Measurements from ENCODE around the gene CDH19.

The CDH19 gene, protein sequence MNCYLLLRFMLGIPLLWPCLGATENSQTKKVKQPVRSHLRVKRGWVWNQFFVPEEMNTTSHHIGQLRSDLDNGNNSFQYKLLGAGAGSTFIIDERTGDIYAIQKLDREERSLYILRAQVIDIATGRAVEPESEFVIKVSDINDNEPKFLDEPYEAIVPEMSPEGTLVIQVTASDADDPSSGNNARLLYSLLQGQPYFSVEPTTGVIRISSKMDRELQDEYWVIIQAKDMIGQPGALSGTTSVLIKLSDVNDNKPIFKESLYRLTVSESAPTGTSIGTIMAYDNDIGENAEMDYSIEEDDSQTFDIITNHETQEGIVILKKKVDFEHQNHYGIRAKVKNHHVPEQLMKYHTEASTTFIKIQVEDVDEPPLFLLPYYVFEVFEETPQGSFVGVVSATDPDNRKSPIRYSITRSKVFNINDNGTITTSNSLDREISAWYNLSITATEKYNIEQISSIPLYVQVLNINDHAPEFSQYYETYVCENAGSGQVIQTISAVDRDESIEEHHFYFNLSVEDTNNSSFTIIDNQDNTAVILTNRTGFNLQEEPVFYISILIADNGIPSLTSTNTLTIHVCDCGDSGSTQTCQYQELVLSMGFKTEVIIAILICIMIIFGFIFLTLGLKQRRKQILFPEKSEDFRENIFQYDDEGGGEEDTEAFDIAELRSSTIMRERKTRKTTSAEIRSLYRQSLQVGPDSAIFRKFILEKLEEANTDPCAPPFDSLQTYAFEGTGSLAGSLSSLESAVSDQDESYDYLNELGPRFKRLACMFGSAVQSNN

DNA sequence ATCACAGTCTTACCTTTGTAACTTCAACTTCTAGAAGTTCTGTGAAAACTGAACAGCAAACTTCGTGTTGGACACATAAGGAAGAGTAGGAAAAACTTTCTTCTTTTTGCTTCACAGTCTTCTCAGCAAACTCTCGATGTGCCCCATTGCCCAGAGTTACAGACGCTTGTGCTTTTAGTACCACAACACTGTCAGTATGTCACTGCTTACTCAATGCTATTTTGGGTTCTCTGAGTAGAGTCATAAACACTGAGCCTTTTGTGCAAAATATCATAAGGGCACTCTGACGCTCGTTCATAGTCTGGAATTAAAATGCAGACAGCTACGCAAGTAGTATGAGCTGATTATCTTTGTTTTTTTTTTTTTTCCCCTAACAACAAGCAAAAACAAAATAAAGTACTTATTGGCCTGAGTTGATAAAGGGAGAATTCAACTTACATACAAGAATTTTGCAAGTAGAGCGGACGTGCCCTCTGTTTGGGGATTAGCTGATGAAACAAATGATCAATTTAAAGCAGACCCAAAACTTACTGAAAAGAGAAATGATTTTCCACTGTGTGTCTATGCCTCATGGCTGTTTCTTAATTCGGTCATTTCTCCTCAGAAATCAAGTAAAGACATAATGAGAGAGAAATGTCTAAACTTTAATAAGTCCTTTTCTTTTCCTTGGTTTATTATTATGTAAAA, at the start of gene CDH19:
CDH19 (minus strand) TSS at position 150 of the 687 bp plus-strand sequence. CDS start 31,886 bp downstream, outside the sequence.
- Mint-ChIP-seq H3K36me3 (ENCODE audit: low read depth) (no peaks in the 10 kb centered on the region), H3K4me1 (ENCODE audit: low read depth) (no peaks in the 10 kb centered on the region), H3K4me3 (no peak within 1 kb of the TSS), H3K9me3 (no peaks in the 10 kb centered on the region), H3K27ac (no peak within 1 kb of the TSS), H3K27me3 (ENCODE audit: low read depth) (no peaks in the 10 kb centered on the region)

DNA sequence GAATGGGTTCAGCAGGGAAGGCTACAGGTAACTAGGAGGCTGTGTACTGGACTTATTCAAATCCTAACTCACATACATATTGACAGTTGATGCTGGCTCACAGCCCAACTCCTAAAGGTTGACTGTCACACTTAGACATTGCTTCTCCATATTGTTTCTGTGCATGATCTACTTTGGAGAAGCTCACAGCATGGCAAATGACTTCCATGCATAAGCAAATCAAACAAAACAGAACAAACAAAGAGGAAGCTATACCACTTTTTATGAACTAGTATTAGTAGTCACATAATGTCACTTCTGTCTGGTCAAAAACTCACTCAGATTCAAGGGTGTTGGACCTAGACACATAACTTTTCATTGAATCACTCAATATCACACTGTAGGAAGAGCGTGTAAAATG, 43.8 kb upstream of the CDH19 start:
- Mint-ChIP-seq H3K9me3 (peaks cover 4% of the 10 kb centered on the region), H3K27me3 (ENCODE audit: low read depth) (no peaks in the 10 kb centered on the region), H3K27ac (no peak overlapping the region)

DNA sequence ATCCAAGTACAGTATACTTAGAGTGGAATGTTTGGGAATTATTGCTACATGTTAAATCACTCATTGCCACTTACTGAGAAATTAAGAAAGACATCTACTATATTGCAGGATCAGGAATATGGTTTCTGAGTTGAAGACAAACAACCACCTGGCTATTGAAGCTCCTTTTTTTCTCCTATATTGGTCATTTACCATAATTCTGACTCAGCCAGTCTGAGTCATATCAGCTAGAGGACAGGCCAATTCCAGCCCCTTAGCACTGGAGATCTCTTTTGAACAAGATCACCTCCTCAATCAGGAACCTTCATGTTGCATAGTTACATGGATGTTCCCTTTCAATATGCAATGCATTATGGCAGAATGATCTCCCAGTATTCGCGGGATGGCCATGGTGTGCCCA, 42.7 kb upstream of the CDH19 start:
- Mint-ChIP-seq H3K4me1 (ENCODE audit: low read depth) (no peaks in the 10 kb centered on the region), H3K27me3 (ENCODE audit: low read depth) (no peaks in the 10 kb centered on the region), H3K9me3 (peaks cover 4% of the 10 kb centered on the region), H3K27ac (no peak overlapping the region), H3K4me3 (no peak overlapping the region), H3K36me3 (ENCODE audit: low read depth) (no peaks in the 10 kb centered on the region)

More for the DNA sequence above, 43.8 kb upstream of the CDH19 start:
- no peaks in the 10 kb centered on the region for H3K36me3 Mint-ChIP-seq (ENCODE audit: low read depth)
- no peaks in the 10 kb centered on the region for H3K4me1 Mint-ChIP-seq (ENCODE audit: low read depth)
- no peak overlapping the region for H3K4me3 Mint-ChIP-seq

DNA sequence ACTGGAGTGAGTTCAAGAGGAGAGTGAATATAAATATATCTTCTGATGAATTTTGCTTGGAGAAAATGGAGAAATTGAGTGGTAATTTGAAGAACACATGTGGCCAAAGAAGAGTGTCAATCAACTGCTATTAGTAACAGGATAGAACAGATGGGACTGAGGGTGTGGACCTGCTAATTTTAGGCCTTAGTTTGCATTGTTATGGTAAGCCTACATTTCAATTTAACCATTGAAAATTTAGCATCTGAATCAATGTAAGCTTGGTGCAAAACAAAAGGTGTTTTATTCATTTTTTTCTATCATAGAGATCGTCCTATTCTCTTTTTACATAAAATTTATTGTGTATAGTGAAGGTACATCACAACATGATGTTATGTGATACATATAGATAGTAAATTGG, 42.1 kb upstream of the CDH19 start:
- Mint-ChIP-seq H3K27me3 (ENCODE audit: low read depth) (no peaks in the 10 kb centered on the region), H3K27ac (no peak overlapping the region), H3K9me3 (peaks cover 6% of the 10 kb centered on the region), H3K36me3 (ENCODE audit: low read depth) (no peaks in the 10 kb centered on the region), H3K4me1 (ENCODE audit: low read depth) (no peaks in the 10 kb centered on the region), H3K4me3 (no peak overlapping the region)

DNA sequence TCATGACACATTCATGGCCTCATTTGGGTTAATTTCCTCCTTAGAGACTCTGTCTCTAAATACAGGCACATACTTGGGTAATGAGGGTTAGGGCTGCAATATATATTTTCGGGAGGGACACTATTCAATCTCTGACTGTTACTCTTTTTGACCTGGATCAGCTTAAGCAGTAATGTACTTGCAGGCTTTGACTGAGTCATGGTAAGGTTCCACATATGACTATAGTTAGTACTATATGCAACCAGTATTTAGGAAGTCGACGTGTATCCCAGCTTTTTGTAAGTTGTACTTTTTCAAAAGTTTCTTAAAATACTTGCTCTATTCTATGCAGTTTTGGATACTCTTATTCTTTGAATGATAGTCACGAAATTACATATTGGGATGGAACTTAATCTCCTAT, 37.2 kb upstream of the CDH19 start:
- Mint-ChIP-seq H3K27ac (no peak overlapping the region), H3K9me3 (peaks cover 3% of the 10 kb centered on the region)

DNA sequence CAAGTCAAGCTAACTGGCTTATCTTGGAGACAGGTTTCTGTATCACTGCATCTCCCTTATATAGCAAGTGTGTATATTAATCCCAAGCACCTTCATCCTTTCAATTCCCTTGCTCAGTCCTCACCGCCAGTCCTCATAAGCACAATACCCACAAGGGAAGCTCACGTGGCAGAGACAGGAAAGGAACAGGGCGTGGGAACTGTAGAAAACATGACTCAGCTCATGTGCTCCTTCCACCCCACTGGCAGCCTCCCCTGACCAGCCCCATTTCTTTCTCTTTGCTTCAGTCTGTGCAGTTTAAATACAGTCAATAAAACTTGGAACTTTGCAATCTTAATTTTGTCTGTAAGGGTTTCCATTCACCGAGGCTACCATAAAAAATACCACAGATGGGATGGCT, 36.5 kb upstream of the CDH19 start:
- Mint-ChIP-seq H3K4me3 (no peak overlapping the region), H3K27me3 (ENCODE audit: low read depth) (no peaks in the 10 kb centered on the region), H3K27ac (no peak overlapping the region), H3K36me3 (ENCODE audit: low read depth) (no peaks in the 10 kb centered on the region), H3K4me1 (ENCODE audit: low read depth) (no peaks in the 10 kb centered on the region), H3K9me3 (peaks cover 3% of the 10 kb centered on the region)

More for the DNA sequence above, 37.2 kb upstream of the CDH19 start:
- H3K36me3 Mint-ChIP-seq (ENCODE audit: low read depth) = no peaks in the 10 kb centered on the region
- H3K4me1 Mint-ChIP-seq (ENCODE audit: low read depth) = no peaks in the 10 kb centered on the region
- no peak overlapping the region for H3K4me3 Mint-ChIP-seq
- H3K27me3 Mint-ChIP-seq (ENCODE audit: low read depth) = no peaks in the 10 kb centered on the region

DNA sequence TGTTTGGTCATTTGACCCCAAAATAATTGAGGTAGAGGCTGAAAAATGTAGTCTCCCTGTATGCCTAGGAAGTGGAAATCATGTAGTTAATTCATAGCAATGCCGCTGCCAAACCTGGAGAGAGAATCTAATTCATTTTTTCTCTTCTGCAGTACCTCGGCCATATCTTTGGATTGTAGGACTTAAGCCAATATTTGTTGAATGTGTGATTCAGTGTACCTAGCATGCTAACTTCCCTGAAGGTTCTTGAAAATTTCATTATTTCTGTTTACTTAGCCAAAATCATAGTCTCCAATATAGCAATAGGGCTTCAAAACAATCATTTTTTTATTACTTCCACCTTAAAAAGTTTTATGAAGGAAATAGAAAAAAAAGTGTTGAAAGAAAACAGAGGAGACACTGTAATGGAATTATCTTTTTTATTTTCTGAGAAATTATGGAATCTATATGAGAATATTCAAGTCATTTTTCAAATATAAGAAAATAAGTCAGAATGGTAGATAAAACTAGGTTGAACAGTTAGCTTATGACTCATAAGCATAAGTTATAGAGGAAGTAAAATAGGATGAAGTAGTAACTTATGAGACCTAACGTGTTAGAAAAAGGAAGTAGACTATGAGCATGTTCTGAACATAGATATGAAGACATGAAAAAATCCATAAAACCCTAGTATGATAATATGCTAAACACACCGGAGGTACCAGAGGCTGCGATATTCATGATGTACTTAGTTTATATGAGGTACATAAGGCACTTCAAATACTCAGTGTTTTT, 35.2 kb upstream of the CDH19 start:
- no peaks in the 10 kb centered on the region for H3K36me3 Mint-ChIP-seq (ENCODE audit: low read depth)
- peaks cover 3% of the 10 kb centered on the region for H3K9me3 Mint-ChIP-seq
- no peaks in the 10 kb centered on the region for H3K4me1 Mint-ChIP-seq (ENCODE audit: low read depth)
- H3K27me3 Mint-ChIP-seq (ENCODE audit: low read depth) = no peaks in the 10 kb centered on the region
- H3K27ac Mint-ChIP-seq = no peak overlapping the region
- H3K4me3 Mint-ChIP-seq = no peak overlapping the region

DNA sequence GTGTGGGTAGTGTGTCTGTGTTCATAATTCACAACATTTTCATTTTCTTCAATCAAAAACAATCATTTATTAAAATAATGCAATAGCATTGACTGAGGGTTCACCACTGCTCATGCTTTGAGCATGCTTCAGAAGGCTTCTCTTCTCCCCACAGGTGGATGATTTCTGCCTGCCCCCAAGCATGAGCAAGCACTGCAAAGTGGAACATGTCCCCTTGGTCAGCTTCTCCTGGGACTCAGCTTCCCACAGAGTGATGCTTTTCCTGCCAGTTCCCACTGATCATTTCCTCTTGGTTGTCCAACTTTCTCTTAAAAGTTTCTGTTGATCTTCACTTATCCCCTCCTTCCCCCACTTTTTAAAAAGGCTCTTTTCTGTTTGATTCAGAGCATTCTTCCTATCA, 31.5 kb upstream of the CDH19 start:
- H3K27ac Mint-ChIP-seq = no peak overlapping the region
- no peaks in the 10 kb centered on the region for H3K9me3 Mint-ChIP-seq
- H3K36me3 Mint-ChIP-seq (ENCODE audit: low read depth) = no peaks in the 10 kb centered on the region
- H3K4me3 Mint-ChIP-seq = no peak overlapping the region
- H3K27me3 Mint-ChIP-seq (ENCODE audit: low read depth) = no peaks in the 10 kb centered on the region
- H3K4me1 Mint-ChIP-seq (ENCODE audit: low read depth) = no peaks in the 10 kb centered on the region

DNA sequence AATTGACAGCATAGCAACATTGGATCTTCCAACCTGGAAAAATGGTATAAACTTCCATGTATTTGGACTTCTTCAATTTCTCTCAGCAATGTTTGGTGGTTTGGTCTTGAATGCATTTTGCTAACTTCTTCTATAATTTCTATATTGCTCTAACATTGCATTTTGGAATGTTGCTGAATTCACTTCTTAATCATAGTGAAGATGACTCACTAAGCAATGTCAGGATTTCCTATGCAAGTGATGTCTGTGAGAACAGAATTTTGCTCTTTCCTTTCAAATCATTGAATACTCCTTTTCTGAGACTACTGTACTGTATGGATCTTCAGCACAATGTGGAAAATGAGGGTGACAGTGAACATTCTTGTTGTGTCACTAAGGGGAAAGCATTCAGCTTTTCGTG, 28.9 kb upstream of the CDH19 start:
- H3K36me3 Mint-ChIP-seq (ENCODE audit: low read depth) = no peaks in the 10 kb centered on the region
- no peaks in the 10 kb centered on the region for H3K9me3 Mint-ChIP-seq
- H3K27ac Mint-ChIP-seq = no peak overlapping the region
- H3K4me1 Mint-ChIP-seq (ENCODE audit: low read depth) = no peaks in the 10 kb centered on the region
- no peak overlapping the region for H3K4me3 Mint-ChIP-seq
- H3K27me3 Mint-ChIP-seq (ENCODE audit: low read depth) = no peaks in the 10 kb centered on the region

DNA sequence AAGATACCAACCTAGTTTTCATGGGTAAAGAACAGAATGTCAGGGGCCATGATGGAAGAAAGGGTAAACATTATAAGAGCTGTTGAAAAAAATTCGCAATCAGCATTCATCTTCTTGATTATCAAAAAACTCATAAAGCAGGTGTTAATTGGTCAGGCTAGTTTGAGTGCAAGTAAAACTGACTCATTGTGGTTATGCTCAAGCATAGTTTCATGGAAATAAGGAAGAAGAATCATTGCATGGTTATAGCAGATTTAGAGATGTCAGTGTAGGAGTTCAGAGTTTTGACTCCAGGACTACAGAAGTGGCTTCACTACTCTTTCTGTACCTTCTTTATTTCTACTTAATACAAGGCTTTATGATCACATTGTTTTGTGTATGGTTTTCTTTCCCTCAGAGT, 26.9 kb upstream of the CDH19 start:
- no peak overlapping the region for H3K27ac Mint-ChIP-seq
- H3K27me3 Mint-ChIP-seq (ENCODE audit: low read depth) = no peaks in the 10 kb centered on the region
- no peak overlapping the region for H3K4me3 Mint-ChIP-seq
- H3K36me3 Mint-ChIP-seq (ENCODE audit: low read depth) = no peaks in the 10 kb centered on the region
- H3K9me3 Mint-ChIP-seq = no peaks in the 10 kb centered on the region
- H3K4me1 Mint-ChIP-seq (ENCODE audit: low read depth) = no peaks in the 10 kb centered on the region

DNA sequence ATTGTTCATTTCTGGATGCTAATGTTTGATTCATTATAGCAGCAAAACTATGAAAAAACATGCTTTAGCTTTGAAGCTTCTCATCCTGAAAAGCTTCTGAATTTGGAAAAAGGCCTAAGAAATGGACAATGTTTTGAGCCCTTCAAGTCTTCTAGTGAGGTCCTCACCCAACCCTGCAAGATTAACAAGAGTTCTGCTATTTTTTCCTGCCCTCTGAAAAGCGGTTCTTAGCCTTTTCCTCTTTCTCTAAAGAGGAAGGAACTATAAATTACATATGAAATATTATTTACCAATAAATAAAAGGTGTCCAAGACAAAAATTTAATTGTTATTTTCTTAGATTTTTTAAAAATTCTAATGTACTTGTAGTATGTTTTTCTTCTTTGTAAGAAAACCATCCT, 19.9 kb upstream of the CDH19 start:
- Mint-ChIP-seq H3K4me1 (ENCODE audit: low read depth) (no peaks in the 10 kb centered on the region), H3K9me3 (peaks cover 11% of the 10 kb centered on the region), H3K27ac (no peak overlapping the region), H3K27me3 (ENCODE audit: low read depth) (no peaks in the 10 kb centered on the region), H3K36me3 (ENCODE audit: low read depth) (no peaks in the 10 kb centered on the region), H3K4me3 (no peak overlapping the region)

DNA sequence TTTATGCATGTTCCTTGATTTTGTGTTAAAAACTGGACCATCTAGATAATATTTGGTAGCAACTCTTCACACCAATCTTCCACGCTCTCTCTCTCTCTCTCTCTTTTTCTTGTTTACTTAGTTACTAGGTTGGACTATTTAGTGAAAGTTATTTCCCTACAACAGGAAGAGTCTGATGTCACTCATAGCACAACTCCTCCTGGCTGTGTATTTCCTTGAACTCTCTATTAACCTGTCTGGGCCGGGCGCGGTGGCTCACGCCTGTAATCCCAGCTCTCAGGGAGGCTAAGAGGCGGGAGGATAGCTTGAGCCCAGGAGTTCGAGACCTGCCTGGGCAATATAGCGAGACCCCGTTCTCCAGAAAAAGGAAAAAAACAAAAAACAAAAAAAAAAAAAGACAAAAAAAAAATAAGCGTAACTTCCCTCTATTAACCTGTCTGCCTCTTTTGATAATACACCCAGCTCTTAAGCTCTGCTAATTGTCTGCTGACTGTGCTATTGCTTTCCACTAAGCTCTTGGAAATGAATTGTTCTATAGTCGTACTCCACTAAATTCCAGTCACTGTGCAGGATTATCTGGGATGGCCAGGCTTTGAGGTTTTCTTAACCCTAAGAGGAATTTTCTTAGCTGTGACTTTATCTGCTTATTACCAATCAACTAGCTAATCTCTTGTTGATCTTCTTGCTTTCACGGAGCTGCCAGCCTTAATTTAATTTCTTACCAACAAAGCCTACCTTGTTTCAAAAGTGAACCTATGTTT, 18.1 kb upstream of the CDH19 start:
- peaks cover 11% of the 10 kb centered on the region for H3K9me3 Mint-ChIP-seq
- H3K27me3 Mint-ChIP-seq (ENCODE audit: low read depth) = no peaks in the 10 kb centered on the region
- no peaks in the 10 kb centered on the region for H3K36me3 Mint-ChIP-seq (ENCODE audit: low read depth)
- H3K27ac Mint-ChIP-seq = no peak overlapping the region
- no peak overlapping the region for H3K4me3 Mint-ChIP-seq
- no peaks in the 10 kb centered on the region for H3K4me1 Mint-ChIP-seq (ENCODE audit: low read depth)

DNA sequence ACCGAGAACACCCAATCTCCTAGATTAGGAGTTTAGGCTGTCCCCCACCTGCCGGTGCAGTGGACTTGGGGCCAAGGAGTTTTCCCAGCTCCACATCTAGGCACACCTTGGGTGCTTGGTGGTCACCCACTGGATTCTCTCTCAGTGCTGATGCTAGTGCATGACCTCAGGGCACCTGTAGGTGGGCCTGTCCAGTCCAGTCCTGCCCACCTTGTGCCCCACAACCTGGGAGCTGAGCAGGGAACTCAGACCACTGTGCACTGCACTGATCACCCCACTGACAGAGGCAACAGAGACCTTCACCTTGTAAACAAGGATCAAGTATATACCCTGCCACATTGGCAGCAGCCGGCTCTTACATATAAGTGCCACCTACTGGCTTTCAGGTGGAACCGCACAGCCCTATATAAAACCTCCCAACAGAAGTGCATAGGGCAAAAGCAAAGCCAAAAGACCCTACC, 12.7 kb upstream of the CDH19 start:
- H3K4me3 Mint-ChIP-seq = no peak overlapping the region
- H3K27ac Mint-ChIP-seq = no peak overlapping the region
- no peaks in the 10 kb centered on the region for H3K27me3 Mint-ChIP-seq (ENCODE audit: low read depth)
- H3K36me3 Mint-ChIP-seq (ENCODE audit: low read depth) = no peaks in the 10 kb centered on the region
- H3K4me1 Mint-ChIP-seq (ENCODE audit: low read depth) = no peaks in the 10 kb centered on the region
- H3K9me3 Mint-ChIP-seq = peaks cover 3% of the 10 kb centered on the region

All from T-helper 1 cell treated with Interleukin-12 subunit alpha and Interleukin-12 subunit beta and Interleukin-4 antibody, amounts not matched to agents 30 μg/mL and 1 μg/mL, for 36 hours (primary cell).